SH-SY5Y (cell line): ENCODE results near the gene HTR2A.

Experiments used
- GATA2 ChIP-seq: IDR thresholded peaks from 2 replicates; pipeline ENCODE4 v1.6.1; 2011; ENCODE audit warnings: mild to moderate bottlenecking, low read depth, low read length
- GATA3 ChIP-seq: IDR thresholded peaks from 2 replicates; pipeline ENCODE4 v1.6.1; 2011; ENCODE audit warnings: low read depth, mild to moderate bottlenecking, low read length, moderate library complexity

- TF ChIP-seq GATA2 = no peak
- TF ChIP-seq GATA3 = no peak
Measured at GRCh38 chr13:46846726-46847125, 50.1 kb downstream of the HTR2A start.
